ENCODE data around the gene WWC2.
"Not testable (repeated sequence)": the region's sequence is repeated elsewhere in the genome, so short reads cannot be mapped to it uniquely, and the experiment has no call there.

WWC2 gene

DNA sequence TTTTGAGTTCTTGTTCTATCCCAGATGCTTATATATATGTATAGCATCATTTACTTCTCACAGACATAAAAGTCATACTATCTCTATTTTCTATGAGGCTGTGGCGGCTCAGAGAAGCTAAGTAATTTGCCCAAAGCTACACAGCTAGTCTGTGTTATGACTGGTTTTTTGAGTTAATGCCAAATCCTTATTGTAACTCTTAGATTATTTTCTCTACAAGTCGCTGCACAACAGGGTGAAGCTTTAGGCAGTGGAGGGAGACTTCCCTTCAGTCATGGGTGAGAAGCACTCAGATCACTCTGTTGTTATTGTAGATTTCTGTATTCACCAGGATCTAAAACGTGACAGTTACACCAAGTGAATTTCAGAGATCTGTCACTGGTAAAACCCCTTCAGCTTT is 48.1 kb downstream of the WWC2 start:
- Histone ChIP-seq H3K36me3 (no peaks in the 10 kb centered on the region), H3K27me3 (no peaks in the 10 kb centered on the region), H3K4me1 (peaks cover 0 to 39% (median 23%) of the 10 kb centered on the region in 4 donors), H3K4me3 (no peak overlapping the region), H3K9me3 (no peaks in the 10 kb centered on the region), H3K27ac (no peak overlapping the region)
- intact Hi-C loops (cut with DNase I; ENCODE audit: low total_unique reads), result no loop called here
- no peak for DNase-seq
- TF ChIP-seq CTCF (IDR thresholded peaks at IDR 0.05), result no peak

DNA sequence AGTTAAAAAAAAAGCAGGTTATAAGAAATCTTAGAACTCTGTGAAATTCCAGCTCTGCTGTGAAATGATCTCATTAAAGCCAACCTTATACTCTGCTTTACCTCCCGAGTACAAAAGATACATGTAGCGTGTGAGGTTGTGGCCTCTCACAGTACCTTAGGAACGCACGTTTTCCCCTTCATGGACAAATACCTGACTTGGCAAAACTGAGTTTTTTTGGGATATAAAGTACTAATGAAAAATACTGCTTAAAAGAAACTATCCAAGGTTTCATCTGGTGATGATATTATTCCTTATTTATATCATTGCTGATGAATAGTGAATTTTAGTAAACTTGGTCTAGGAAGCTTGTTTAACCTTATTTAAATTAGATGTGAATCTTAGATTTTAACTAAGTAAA is 48.9 kb downstream of the WWC2 start:
- no peak for DNase-seq
- Histone ChIP-seq H3K4me3 (no peak overlapping the region), H3K4me1 (peaks cover 0 to 33% (median 15%) of the 10 kb centered on the region in 4 donors), H3K27me3 (no peaks in the 10 kb centered on the region), H3K9me3 (no peaks in the 10 kb centered on the region), H3K36me3 (no peaks in the 10 kb centered on the region), H3K27ac (no peak overlapping the region)
- no peak for TF ChIP-seq CTCF (IDR thresholded peaks at IDR 0.05)
- intact Hi-C loops (cut with DNase I; ENCODE audit: low total_unique reads), result no loop called here

DNA sequence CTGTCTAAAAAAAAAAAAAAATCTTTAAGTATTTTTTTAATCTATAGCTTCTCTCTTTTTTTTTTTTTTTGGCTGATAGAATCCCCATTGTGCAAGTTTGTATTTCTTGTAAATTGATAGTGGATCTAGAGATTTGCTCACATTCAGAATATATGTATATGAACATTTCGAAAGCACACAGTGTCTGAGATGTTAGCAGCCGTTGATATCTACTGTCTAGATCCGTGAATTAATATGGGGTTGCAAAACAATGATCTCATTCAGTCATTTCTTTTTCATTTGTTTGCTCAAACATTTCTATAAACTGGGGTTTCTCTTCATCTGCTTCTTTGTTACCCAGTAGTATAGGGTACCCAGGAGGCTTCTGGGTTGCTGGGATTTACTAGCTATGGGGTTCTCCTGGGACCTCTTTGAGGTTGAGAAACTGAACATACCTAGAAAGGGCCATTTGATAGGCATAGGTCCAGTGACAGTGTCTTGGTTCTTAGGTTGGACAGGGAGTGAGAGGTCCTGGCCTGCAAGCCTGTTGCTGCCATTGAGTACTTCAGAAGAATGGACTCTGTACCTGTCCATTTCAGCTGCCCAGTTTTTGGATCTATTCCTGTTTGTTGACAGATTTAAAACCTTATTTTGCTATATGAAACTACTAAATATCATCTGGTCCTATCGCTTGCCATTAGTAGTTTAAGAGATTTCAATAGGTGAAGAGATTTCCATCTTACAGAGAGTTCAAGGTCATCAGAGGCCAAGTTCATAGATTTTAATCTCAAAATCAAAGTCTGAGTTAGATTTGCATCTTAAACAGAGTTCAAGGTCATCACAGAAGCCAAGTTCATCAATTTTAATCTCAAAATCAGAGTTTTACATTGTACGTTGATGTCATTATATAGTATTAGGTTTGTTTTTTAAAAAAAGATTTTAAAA is 50.8 kb downstream of the WWC2 start:
- intact Hi-C loops (cut with DNase I; ENCODE audit: low total_unique reads), result no loop called here
- no peaks in the 10 kb centered on the region for H3K27me3 ChIP-seq
- no peak for TF ChIP-seq CTCF (IDR thresholded peaks at IDR 0.05)
- H3K4me1 ChIP-seq, result peaks cover 0 to 31% (median 13%) of the 10 kb centered on the region in 4 donors
- H3K9me3 ChIP-seq, result no peaks in the 10 kb centered on the region
- no peaks in the 10 kb centered on the region for H3K36me3 ChIP-seq
- H3K4me3 ChIP-seq, result no peak overlapping the region
- DNase-seq, result no peak
- H3K27ac ChIP-seq, result no peak overlapping the region

- peaks cover 0 to 23% (median 9%) of the 10 kb centered on the region in 4 donors for H3K4me1 ChIP-seq
- H3K27me3 ChIP-seq; H3K9me3 ChIP-seq; DNase-seq; H3K4me3 ChIP-seq; H3K36me3 ChIP-seq; intact Hi-C loops (cut with DNase I; ENCODE audit: low total_unique reads); H3K27ac ChIP-seq: not testable (repeated sequence)
Measured at GRCh38 chr4:183150664-183151063, 51.6 kb downstream of the WWC2 start.

DNA sequence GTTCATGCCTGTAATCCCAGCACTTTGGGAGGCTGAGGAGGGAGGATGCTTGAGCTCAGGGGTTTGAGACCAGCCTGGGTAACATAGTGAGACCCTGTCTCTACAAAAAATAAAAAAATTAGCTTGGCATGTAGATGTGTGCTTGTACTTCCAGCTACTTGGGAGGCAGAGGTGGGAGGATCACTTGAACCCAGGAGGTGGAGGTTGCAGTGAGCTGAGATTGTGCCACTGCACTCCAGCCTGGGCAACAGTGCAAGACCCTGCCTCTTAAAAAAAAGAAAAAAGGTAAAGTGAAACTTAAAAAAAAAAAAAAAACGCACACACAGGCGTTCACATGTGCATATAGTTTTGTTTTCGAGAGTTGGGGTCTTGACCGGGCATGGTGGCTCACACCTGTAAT is 53.2 kb downstream of the WWC2 start:
- H3K27me3 ChIP-seq; H3K27ac ChIP-seq; DNase-seq; H3K9me3 ChIP-seq; H3K4me1 ChIP-seq; H3K4me3 ChIP-seq; intact Hi-C loops (cut with DNase I; ENCODE audit: low total_unique reads); H3K36me3 ChIP-seq: not testable (repeated sequence)

DNA sequence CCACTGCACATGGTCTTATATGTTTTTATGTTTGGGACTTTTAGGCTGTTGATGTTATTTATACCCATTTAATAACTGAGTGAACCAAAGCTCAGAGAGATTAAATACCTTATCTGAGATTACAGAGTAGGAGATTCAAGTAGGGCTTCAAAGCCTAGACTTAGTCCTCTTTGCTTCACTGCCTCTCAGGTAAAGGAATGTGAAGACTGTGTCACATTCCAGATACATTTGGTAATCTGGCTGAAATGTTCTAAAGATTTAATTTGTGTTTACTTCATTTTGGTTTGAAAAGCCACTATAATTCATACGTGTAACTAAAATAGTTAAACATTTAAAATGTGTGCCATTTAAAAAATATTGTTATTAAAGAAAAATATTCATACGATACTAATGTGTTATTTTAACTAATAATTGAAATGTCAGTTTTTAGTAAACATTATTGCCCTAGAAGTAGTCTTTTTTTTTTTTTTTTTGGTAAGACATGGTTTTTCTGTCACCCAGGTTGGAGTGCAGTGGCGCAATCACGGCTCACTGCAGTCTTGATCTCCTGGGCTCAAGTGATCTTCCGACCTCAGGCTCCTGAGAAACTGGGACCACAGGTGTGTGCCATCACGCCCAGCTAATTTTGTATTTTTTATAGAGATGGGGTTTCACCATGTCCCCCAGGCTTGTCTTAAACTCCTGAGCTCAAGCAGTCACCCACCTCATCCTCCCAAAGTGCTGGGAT is 54.3 kb downstream of the WWC2 start:
- no peak overlapping the region for H3K4me3 ChIP-seq
- DNase-seq, result no peak
- intact Hi-C loops (cut with DNase I; ENCODE audit: low total_unique reads), result no loop called here
- H3K36me3 ChIP-seq, result no peaks in the 10 kb centered on the region
- no peaks in the 10 kb centered on the region for H3K9me3 ChIP-seq
- no peak overlapping the region for H3K27ac ChIP-seq
- peaks cover 0 to 8% (median 2%) of the 10 kb centered on the region in 4 donors for H3K4me1 ChIP-seq
- no peaks in the 10 kb centered on the region for H3K27me3 ChIP-seq
- TF ChIP-seq CTCF (IDR thresholded peaks at IDR 0.05), result no peak
